HG02678 (cell line): ENCODE data around the gene SMAD6.

ENCODE experiments used
- ATAC-seq: cut with Tn5 transposase; IDR thresholded peaks from one replicate; pipeline ENCODE4 v1.9.1; 2021; ENCODE audit warnings: mild to moderate bottlenecking, moderate library complexity; ENCODE audit not compliant: unreplicated experiment

SMAD6 gene

DNA sequence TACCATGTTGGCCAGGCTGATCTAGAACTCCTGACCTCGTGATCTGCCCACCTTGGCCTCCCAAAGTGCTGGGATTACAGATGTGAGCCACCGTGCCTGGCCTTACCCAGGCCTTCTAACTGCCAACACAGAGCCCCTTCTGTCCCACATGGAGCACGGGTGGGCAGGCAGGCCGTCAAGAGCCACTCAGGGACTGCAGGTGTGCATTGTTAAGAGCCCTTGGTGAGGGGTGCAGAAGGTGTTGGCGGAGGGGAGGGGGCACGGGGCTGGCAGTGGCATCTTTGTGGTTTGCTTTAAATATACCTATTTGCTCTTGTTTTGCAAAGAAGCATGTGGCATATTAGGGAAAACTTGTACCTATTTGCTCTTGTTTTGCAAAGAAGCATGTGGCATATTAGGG lies 37.3 kb downstream of the SMAD6 start:
- ATAC-seq = no peak

GRCh38 chr15:66740802-66741201 lies 38.8 kb downstream of the SMAD6 start:
- ATAC-seq = no peak

- ATAC-seq = no peak
These were observed 39.6 kb downstream of the SMAD6 start for GRCh38 chr15:66741646-66742045.

GRCh38 chr15:66742286-66742685 lies 40.2 kb downstream of the SMAD6 start:
- ATAC-seq = no peak

DNA sequence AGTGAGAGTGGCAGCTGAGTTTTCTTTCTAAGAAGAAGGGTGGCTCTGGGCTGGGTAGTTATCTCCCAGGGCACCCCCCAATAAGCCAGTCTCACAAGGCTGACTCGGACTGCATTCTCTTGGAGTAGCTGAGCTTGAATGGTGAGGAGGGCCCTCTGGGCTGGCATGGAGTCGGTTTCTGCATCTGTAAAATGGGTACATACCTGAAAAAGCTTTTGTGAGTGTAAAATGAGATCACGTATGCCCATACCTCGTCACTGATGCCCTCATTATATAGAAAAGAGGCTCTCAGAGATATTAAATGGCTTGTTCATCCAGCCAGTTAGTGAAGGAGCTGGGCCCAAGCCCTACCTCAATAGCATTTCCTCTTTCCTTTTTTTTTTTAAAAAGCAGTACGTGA lies 41.2 kb downstream of the SMAD6 start:
- ATAC-seq = no peak

GRCh38 chr15:66743703-66744536 lies 41.9 kb downstream of the SMAD6 start:
- no peak for ATAC-seq

DNA sequence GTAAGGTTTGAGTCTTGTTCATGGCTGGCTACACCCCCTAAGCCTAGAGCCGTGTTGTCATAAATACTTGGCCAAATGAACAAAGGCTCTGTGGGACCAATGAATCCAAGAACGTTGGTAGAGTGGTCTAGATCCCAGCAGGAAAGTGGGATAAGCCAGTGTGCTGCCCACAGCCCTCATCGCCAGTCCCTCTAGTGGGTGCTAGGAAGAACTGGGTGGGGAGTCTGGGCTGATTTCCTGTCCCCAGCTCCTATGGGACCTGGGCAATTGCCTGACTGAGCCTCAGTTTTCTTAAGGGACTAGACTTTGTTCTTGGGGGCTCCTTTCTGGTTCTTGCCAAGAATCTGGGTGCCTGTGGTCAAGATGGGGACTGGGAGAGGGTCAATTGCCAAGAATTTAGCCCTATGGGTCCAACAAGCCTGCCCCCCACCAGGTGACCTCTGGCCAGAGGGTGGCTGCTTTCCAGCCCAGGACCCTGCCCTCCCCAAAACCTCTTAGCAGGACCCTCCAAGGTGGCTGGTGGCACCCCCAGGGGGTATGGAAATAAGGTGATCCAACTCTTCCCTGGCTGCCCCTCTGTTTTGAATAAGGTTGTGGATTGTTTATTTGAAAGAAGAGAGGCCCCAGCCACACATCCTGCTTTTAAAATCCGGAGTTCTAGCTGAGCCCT lies 42.7 kb downstream of the SMAD6 start:
- no peak for ATAC-seq

- ATAC-seq = no peak
These were observed 43.6 kb downstream of the SMAD6 start for GRCh38 chr15:66745530-66746230.

GRCh38 chr15:66746231-66746605 lies 44.2 kb downstream of the SMAD6 start:
- ATAC-seq = no peak

- ATAC-seq = no peak
These were observed 45.2 kb downstream of the SMAD6 start for GRCh38 chr15:66747223-66747622.

DNA sequence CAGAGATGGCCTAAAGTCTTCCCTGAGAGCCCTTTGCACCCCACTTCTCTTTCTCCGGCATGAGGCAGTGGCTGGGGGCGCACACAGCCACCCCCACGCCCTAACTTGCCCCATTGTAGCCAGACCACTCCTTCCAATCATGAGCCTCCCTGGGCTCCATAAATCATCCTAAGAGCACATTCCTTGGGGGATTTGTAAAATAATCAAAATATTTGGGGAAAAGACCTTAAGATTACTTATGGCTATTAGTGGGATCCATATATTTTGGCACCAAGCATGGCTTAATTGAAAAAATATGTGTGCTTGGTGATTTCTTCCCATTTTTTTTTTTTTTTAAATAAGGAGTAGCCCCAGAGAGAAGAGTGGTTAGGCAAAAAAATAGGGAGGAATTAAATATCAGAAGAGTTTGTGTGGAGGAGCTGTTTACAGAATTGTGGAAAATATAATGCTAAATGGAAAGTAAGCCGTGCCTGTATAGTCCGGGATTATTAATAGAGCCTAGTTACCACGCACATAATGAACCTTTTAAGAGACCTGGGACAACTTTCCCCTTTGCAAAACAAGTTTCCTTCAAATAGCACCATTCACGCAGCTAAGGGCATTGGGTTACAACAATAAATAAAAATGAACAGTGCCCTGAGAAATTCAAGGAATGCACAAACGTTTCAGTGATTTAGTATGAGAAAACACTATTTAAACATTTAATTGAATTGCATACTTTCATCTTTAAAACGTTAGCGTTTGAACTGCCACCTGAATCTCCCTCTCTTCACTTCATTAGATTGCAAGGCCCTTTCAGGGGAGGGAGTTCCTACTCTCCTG lies 46.1 kb downstream of the SMAD6 start:
- ATAC-seq = no peak

DNA sequence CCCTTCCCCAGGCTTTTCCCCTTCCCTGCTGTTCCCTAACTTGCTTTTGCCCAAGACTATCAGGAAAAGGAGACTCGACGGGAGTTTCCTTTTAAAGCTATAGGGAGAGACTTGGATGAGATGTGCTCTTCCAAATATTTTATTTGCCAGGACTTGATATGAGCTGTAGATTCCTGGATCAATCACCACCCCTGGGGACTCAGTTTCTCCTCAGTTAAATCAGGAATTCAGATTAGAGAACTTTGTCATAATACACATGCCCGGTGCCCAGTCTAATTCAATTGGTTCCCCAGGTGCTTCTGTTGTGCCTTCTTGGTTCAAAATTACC lies 46.6 kb downstream of the SMAD6 start:
- ATAC-seq = no peak

GRCh38 chr15:66749841-66750575 lies 48.0 kb downstream of the SMAD6 start:
- ATAC-seq = no peak

DNA sequence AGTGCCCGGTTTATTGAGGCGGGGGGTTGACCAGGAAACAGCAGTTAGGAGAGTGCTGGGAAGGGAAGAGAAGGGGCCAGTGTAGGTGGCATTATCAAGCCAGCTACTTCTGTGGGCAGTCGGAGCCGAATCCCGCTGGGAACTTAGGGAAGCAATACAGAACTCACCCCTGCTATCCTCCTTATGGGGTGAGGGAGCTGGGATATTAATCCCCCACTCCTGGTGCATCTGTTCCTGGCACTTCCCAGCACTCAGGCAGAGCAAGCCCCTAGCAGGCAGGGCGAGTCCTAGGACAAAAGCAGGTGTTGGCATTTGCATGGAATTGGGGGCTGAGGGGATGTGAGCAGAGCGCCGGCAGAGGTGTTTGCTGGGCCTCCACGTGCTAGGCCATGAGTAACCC lies 48.6 kb downstream of the SMAD6 start:
- ATAC-seq = no peak

GRCh38 chr15:66751579-66751978 lies 49.5 kb downstream of the SMAD6 start:
- no peak for ATAC-seq

- no peak for ATAC-seq
These were observed 50.0 kb downstream of the SMAD6 start for GRCh38 chr15:66752078-66752477.

DNA sequence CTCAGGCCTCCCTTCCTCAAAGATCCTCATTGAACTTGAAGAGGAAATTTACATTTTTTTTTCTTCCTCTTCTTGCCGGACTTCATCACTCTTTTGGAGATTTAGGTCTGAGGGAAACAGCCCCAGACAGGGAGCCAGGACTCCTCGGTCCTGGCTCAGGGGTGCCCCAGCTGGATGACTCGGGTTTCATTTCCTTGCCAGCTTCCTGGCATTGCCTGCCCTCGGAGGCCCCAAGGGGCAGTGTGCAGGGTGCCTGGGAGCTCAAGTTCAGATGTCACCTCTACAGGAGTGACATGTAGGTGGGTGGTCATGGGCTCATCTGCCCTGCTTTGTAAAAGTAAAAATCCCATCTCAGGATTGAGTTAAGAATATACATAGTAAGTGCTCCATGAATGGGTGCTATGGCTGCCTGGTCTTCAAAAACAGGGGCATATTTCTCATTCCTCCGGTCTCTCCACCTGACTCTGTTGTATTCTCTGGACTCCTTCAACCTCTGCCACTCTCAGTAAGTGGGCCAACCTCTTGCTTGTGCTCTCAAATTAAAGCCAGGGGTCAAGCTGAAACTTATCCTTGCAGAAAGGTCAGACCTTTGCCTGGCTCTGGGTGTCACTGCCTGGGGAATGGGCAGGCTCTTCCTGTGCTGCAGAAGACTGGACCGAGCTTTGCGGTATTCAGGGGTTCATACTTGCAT lies 51.8 kb downstream of the SMAD6 start:
- ATAC-seq = no peak

GRCh38 chr15:66754789-66755188 lies 52.8 kb downstream of the SMAD6 start:
- no peak for ATAC-seq

- ATAC-seq = no peak
These were observed 53.4 kb downstream of the SMAD6 start for GRCh38 chr15:66755298-66756068.
